ENCODE results near the gene POLE4. TPM values are rescaled to one million over a fixed set of nuclear protein-coding genes. Genes with fewer than 3 reads are reported as not detected.

Gene POLE4
- total and polyA plus RNA-seq, 12 donors: 16.7 to 93.0 (median 71.1) TPM

DNA sequence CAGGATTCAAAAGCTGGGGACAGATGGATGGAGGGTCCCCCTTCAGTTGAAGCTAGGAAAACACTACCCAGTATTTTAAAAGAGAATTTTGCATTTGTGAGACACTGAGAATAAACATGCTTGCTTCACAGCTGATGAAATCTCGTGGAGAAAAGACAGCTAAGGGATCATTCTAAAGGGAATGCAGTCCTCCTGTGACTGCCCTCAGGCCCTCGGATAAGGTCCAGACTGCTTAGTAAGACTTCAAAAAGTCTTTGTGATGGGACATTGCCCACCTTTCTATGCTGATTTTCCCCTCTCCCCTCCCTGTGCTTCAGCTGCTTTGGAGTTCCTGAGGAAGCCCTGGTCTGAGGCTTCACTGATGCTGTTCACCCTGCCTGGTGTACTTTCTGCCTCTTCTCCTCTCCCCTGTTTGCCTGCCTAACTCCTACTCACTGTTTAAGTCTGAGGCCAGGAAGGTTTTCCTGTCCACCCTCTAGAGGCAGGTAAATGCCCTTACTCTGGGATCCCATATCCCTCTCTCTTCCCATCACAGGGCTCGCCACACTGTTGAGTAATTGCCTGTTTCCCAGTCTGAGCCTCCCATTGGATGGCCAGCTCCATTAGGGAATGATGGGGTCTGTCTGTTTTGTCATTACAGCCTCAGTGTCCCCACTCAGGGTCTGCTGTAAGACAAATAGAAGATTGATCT, 26.6 kb downstream of the POLE4 start:
- WGBS, 4 donors: 93 to 96% (median 95%) methylated on average over 3 of the region's 3 CpGs
- Histone ChIP-seq H3K4me1 (replicated peaks in 1 of 2) (no peaks in the 10 kb centered on the region), H3K4me3 (no peak overlapping the region), H3K27ac (no peak overlapping the region), H3K36me3 (replicated peaks in 1 of 2) (no peaks in the 10 kb centered on the region), H3K27me3 (no peaks in the 10 kb centered on the region), H3K9me3 (replicated peaks in 1 of 3) (no peaks in the 10 kb centered on the region)
- intact Hi-C loops (cut with DNase I): no loop called here
- no peak for TF ChIP-seq POLR2A (IDR thresholded peaks at IDR 0.05)
- no peak for TF ChIP-seq CTCF (IDR thresholded peaks at IDR 0.05)
- no peak for DNase-seq

DNA sequence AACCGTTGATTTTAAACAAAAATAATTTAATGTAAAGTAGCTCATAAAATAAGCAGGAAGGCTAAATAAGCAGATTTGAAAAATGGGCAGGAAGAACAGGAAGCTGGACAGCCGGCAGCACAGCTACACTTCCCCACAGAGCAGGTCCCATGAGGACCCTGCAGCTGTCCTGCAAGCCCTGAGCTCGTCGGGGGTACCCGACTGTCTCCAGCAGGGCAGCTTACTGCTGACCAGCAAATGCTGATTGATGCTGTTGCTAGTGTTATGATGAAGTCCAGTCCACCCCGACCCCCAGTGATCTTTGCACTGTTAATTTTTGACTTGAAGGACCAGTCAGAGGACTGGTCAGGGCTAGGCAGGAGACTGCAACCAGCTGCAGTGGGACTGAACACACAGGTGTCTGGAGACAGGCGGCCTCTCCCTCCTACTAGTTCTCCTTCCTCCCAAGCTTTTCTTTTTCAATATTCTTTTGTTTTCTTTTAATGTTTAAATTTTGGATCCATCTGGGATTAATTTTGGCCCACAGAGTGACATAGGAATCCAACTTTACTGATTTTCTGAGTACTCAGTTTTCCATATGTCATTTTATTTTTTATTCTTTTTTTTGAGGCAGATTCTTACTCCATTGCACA, 27.7 kb downstream of the POLE4 start:
- H3K36me3 ChIP-seq (replicated peaks in 1 of 2): no peaks in the 10 kb centered on the region
- peak in 1 of 7 donors; percentile 2 for DNase-seq
- no peaks in the 10 kb centered on the region for H3K27me3 ChIP-seq
- WGBS, 4 donors: 57 to 69% (median 62%) methylated on average over 7 of the region's 7 CpGs
- intact Hi-C loops (cut with DNase I): no loop called here
- H3K4me3 ChIP-seq: no peak overlapping the region
- H3K4me1 ChIP-seq (replicated peaks in 1 of 2): no peaks in the 10 kb centered on the region
- no peaks in the 10 kb centered on the region for H3K9me3 ChIP-seq (replicated peaks in 1 of 3)
- no peak overlapping the region for H3K27ac ChIP-seq
- TF ChIP-seq POLR2A (IDR thresholded peaks at IDR 0.05): no peak
- TF ChIP-seq CTCF (IDR thresholded peaks at IDR 0.05): no peak

- 75 to 87% (median 83%) methylated on average over 4 of the region's 4 CpGs for whole genome bisulfite sequencing, 4 donors
- no peak overlapping the region for H3K27ac ChIP-seq
- no peaks in the 10 kb centered on the region for H3K27me3 ChIP-seq
- H3K36me3 ChIP-seq (replicated peaks in 1 of 2): no peaks in the 10 kb centered on the region
- H3K4me1 ChIP-seq (replicated peaks in 1 of 2): no peaks in the 10 kb centered on the region
- intact Hi-C loops (cut with DNase I): no loop called here
- TF ChIP-seq POLR2A (IDR thresholded peaks at IDR 0.05) (no peak), CTCF (IDR thresholded peaks at IDR 0.05) (no peak)
- H3K4me3 ChIP-seq: no peak overlapping the region
- DNase-seq: no peak
- H3K9me3 ChIP-seq (replicated peaks in 1 of 3): no peaks in the 10 kb centered on the region
These were observed 33.5 kb downstream of the POLE4 start for GRCh38 chr2:74991977-74992376.

GRCh38 chr2:74999468-74999867, 41.0 kb downstream of the POLE4 start:
- 84 to 96% (median 93%) methylated on average over 5 of the region's 5 CpGs for WGBS, 4 donors

More at GRCh38 chr2:74999468-74999867, 41.0 kb downstream of the POLE4 start:
- no peak for TF ChIP-seq POLR2A (IDR thresholded peaks at IDR 0.05)
- TF ChIP-seq CTCF (IDR thresholded peaks at IDR 0.05): no peak
- Histone ChIP-seq H3K27me3 (no peaks in the 10 kb centered on the region), H3K4me1 (replicated peaks in 1 of 2) (no peaks in the 10 kb centered on the region), H3K4me3 (no peak overlapping the region), H3K9me3 (replicated peaks in 1 of 3) (no peaks in the 10 kb centered on the region), H3K36me3 (replicated peaks in 1 of 2) (no peaks in the 10 kb centered on the region), H3K27ac (no peak overlapping the region)
- no peak for DNase-seq
- intact Hi-C loops (cut with DNase I): no loop called here
